Measurements from ENCODE around the gene LUC7L2. TPM values are rescaled to one million over a fixed set of nuclear protein-coding genes. Genes with fewer than 3 reads are reported as not detected.

LUC7L2 gene
- total RNA-seq, 2 donors from 2014 or later, result 61.3 to 107 TPM

GRCh38 chr7:139370943-139371313 is 11.2 kb downstream of the LUC7L2 start:
- Histone ChIP-seq H3K4me3 (no peak overlapping the region), H3K4me1 (no peaks in the 10 kb centered on the region), H3K36me3 (no peaks in the 10 kb centered on the region), H3K27me3 (no peaks in the 10 kb centered on the region), H3K9me3 (no peaks in the 10 kb centered on the region), H3K27ac (no peak overlapping the region), H3K9ac (ENCODE audit: low read depth in 2 of 2, low read length in 2 of 2) (no peak overlapping the region)
- no peak for TF ChIP-seq CTCF (IDR thresholded peaks at IDR 0.05)
- DNase-seq, result no peak
- intact Hi-C loops (cut with DNase I), result no loop called here

GRCh38 chr7:139374246-139374645 is 14.6 kb downstream of the LUC7L2 start:
- no peak overlapping the region for H3K4me3 ChIP-seq
- H3K27ac ChIP-seq, result no peak overlapping the region
- H3K9ac ChIP-seq (ENCODE audit: low read depth in 2 of 2, low read length in 2 of 2), result no peak overlapping the region
- H3K27me3 ChIP-seq, result no peaks in the 10 kb centered on the region
- H3K36me3 ChIP-seq, result no peaks in the 10 kb centered on the region
- TF ChIP-seq CTCF (IDR thresholded peaks at IDR 0.05), result no peak
- no peak for DNase-seq
- intact Hi-C loops (cut with DNase I), result no loop called here
- H3K9me3 ChIP-seq, result no peaks in the 10 kb centered on the region
- H3K4me1 ChIP-seq, result no peaks in the 10 kb centered on the region

- no peak for DNase-seq
- no peak for TF ChIP-seq CTCF (IDR thresholded peaks at IDR 0.05)
- H3K4me1 ChIP-seq, result no peaks in the 10 kb centered on the region
- no peaks in the 10 kb centered on the region for H3K27me3 ChIP-seq
- no peaks in the 10 kb centered on the region for H3K9me3 ChIP-seq
- no peak overlapping the region for H3K4me3 ChIP-seq
- H3K27ac ChIP-seq, result no peak overlapping the region
- no peak overlapping the region for H3K9ac ChIP-seq (ENCODE audit: low read depth in 2 of 2, low read length in 2 of 2)
- intact Hi-C loops (cut with DNase I), result no loop called here
- H3K36me3 ChIP-seq, result peaks cover 6% of the 10 kb centered on the region
Measured at GRCh38 chr7:139382439-139382838, 22.7 kb downstream of the LUC7L2 start.

- intact Hi-C loops (cut with DNase I), result no loop called here
- peaks cover 6% of the 10 kb centered on the region for H3K36me3 ChIP-seq
Measured at GRCh38 chr7:139384611-139385010, 24.9 kb downstream of the LUC7L2 start.

GRCh38 chr7:139387594-139387993 is 27.9 kb downstream of the LUC7L2 start:
- no peaks in the 10 kb centered on the region for H3K36me3 ChIP-seq

More at GRCh38 chr7:139384611-139385010, 24.9 kb downstream of the LUC7L2 start:
- Histone ChIP-seq H3K9ac (ENCODE audit: low read depth in 2 of 2, low read length in 2 of 2) (no peak overlapping the region), H3K27ac (no peak overlapping the region), H3K9me3 (no peaks in the 10 kb centered on the region), H3K4me3 (no peak overlapping the region), H3K27me3 (no peaks in the 10 kb centered on the region), H3K4me1 (no peaks in the 10 kb centered on the region)
- DNase-seq, result no peak
- TF ChIP-seq CTCF (IDR thresholded peaks at IDR 0.05), result no peak

More at GRCh38 chr7:139387594-139387993, 27.9 kb downstream of the LUC7L2 start:
- no peak for TF ChIP-seq CTCF (IDR thresholded peaks at IDR 0.05)
- Histone ChIP-seq H3K4me3 (no peak overlapping the region), H3K27ac (no peak overlapping the region), H3K9me3 (no peaks in the 10 kb centered on the region), H3K9ac (ENCODE audit: low read depth in 2 of 2, low read length in 2 of 2) (no peak overlapping the region), H3K27me3 (no peaks in the 10 kb centered on the region), H3K4me1 (no peaks in the 10 kb centered on the region)
- DNase-seq, result no peak
- intact Hi-C loops (cut with DNase I), result no loop called here

All from colonic mucosa (tissue), 4 donors.